GM18505 (cell line): ENCODE measurements around the gene RHBDL2.
"Not testable (repeated sequence)": the region's sequence is repeated elsewhere in the genome, so short reads cannot be mapped to it uniquely, and the experiment has no call there.

Experiments
- ATAC-seq: cut with Tn5 transposase; IDR thresholded peaks from one replicate; pipeline ENCODE4 v1.9.1; 2021; ENCODE audit not compliant: unreplicated experiment
- POLR2A ChIP-seq: IDR thresholded peaks from 4 replicates; pipeline ENCODE4 v1.6.1; 2011; ENCODE audit warnings: borderline replicate concordance; ENCODE audit not compliant: insufficient read depth, insufficient read length; ENCODE audit errors: extremely low read depth

Gene RHBDL2

GRCh38 chr1:38840281-38840680, 101.3 kb downstream of the RHBDL2 start:
- no peak for TF ChIP-seq POLR2A
- no peak for ATAC-seq

- ATAC-seq: no peak
- no peak for TF ChIP-seq POLR2A
These were observed 102.3 kb downstream of the RHBDL2 start for GRCh38 chr1:38839363-38839762.

- not testable (repeated sequence) for ATAC-seq
These were observed 105.3 kb downstream of the RHBDL2 start for GRCh38 chr1:38836316-38836715.
